Stromal cell of bone marrow (primary cell): Measurements from ENCODE around the gene GPC1.

ENCODE experiments used
- DNase-seq: peaks from one replicate; pipeline ENCODE4 v3.0.0-alpha.2; 2012; ENCODE audit warnings: low read depth

Gene GPC1

GRCh38 chr2:240431271-240431660 is 4.2 kb upstream of the GPC1 start:
- DNase-seq, result no peak

GRCh38 chr2:240431661-240432424 is 3.6 kb upstream of the GPC1 start:
- DNase-seq, result no peak

- no peak for DNase-seq
Measured at GRCh38 chr2:240432430-240432819, 3.0 kb upstream of the GPC1 start.

GRCh38 chr2:240432820-240433801 is 2.4 kb upstream of the GPC1 start:
- DNase-seq, result no peak

- peak; percentile 96 for DNase-seq
Measured at GRCh38 chr2:240433973-240434727, 1.3 kb upstream of the GPC1 start.

GRCh38 chr2:240434728-240435456 is 571 bp upstream of the GPC1 start:
- peak; percentile 81 for DNase-seq

- no peak for DNase-seq
Measured at GRCh38 chr2:240435948-240436682, 652 bp downstream of the GPC1 start.

- no peak for DNase-seq
Measured at GRCh38 chr2:240436683-240437550, 1.5 kb downstream of the GPC1 start.

GRCh38 chr2:240437551-240437860 is 2.0 kb downstream of the GPC1 start:
- DNase-seq, result no peak

- DNase-seq, result peak; percentile 28
Measured at GRCh38 chr2:240437861-240438809, 2.7 kb downstream of the GPC1 start.

GRCh38 chr2:240438810-240439697 is 3.6 kb downstream of the GPC1 start:
- no peak for DNase-seq

GRCh38 chr2:240439698-240440151 is 4.3 kb downstream of the GPC1 start:
- no peak for DNase-seq

GRCh38 chr2:240440251-240440650 is 4.8 kb downstream of the GPC1 start:
- DNase-seq, result no peak

- DNase-seq, result no peak
Measured at GRCh38 chr2:240440704-240441320, 5.3 kb downstream of the GPC1 start.

- DNase-seq, result no peak
Measured at GRCh38 chr2:240441326-240441992, 6.0 kb downstream of the GPC1 start.

- DNase-seq, result no peak
Measured at GRCh38 chr2:240441993-240442411, 6.5 kb downstream of the GPC1 start.
